ENCODE measurements around the gene AKAP6.

The AKAP6 gene

DNA sequence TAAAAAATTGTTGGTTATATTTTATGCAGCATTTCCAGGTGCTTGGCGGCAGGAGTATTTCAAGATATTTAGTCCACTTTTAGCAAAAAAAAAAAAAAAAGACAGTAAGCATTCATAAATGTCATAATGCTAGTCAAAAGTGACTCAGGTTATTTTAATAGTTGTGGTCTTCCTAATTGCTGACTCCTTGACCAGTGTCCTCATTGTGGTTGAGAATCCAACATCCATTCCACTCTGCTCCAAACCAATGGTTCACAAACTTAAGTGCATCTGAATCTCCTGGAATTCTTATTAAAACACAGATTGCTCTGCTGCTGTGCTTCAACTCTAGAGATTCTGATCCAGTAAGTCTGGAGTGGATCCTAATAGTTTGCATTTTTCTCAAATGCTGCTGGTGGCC is 71.4 kb downstream of the AKAP6 start:
- Histone ChIP-seq H3K27ac (no peak overlapping the region), H3K4me3 (no peak overlapping the region)

DNA sequence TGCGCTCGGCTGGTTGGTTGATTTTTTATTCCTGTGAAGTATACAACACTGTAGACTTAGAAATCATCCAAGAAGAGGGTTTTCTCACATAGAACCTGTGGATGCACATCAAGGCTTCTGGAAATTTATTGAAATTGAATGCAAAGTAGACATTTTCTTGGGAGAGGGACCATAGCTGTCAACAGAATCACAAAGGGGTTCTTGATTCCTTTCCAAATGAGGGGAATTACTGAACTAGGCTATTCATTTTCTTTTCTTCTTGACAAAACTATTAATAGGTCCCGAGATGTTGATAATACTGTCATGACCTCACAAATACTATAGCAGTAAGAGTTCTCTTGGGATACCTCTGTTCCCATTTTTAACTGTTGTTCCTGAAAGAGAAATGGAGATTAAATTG is 73.9 kb downstream of the AKAP6 start:
- H3K27ac ChIP-seq, result no peak overlapping the region
- no peak overlapping the region for H3K4me3 ChIP-seq

DNA sequence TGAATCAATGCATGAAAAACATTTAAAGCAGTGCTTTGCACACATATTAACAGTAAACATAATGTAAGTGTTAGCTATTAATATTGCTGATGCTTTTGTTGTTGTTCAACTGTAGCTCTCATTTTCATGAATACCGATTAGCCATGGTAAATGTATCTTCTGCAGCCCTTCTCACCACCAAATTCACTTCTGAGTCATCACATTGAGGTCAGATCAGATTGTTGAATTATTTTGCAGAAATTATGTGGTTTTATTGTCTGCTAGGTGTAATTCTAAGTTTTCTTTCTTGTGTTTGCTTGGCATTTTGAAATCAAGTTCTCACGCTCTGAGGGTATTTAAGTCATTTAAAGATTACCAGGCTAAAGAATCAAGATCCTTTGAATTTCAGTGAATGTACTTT is 74.6 kb downstream of the AKAP6 start:
- Histone ChIP-seq H3K27ac (no peak overlapping the region), H3K4me3 (no peak overlapping the region)

DNA sequence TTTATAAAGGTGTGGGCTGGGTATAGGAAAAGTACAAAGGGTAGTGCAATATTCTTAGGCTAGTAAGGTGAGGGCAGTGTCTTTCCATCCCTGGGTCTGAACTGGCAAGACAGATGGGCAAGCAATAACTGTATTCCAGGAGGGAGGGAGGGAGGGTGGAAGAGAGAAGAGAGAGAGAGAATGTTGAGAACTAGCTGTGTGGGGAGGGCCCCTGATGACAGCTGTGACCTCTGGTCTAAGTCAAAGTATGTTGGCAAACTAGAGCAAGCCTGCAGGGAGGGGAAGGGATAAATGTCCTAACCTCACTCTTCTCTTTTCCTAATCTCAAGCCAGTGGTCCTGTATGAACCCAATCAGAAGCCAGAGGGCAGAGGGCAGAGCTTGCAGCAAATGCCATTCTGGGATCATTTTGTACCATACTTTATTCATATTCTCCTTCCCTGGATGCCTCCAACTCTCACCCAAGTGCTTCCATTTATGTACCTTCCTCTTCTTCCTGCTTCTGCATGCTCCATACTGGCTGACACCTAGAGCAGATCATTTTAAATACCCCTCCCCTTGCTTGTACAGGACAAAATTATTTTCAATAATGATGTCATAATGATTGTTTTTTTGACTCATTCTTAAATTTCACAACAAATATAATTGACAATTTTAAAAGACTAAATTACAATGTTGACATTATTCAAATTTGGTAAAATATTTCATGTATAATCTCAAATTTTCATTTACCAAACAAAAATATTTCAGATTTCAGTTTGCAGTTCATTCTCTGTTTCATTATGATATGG is 75.9 kb downstream of the AKAP6 start:
- no peak overlapping the region for H3K4me3 ChIP-seq
- H3K27ac ChIP-seq, result no peak overlapping the region

DNA sequence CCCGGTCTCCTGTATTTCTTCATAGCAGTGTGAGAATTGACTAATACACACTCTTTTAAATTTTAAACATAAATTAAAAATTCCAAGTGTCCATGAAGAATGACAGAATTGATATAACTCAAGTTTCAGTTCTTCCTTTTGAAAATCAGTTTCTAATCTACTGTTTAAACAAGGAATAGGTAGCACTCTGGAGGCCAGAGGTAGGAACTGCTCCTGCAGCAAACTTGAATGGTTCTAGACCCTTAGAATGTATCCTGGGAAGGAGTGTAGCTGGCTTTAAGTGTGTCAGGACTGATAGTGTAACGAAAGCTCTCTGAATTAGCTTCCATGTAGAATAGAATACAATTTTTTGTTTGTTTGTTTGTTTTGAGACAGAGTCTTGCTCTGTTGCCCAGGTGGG is 76.8 kb downstream of the AKAP6 start:
- H3K27ac ChIP-seq, result no peak overlapping the region
- no peak overlapping the region for H3K4me3 ChIP-seq

DNA sequence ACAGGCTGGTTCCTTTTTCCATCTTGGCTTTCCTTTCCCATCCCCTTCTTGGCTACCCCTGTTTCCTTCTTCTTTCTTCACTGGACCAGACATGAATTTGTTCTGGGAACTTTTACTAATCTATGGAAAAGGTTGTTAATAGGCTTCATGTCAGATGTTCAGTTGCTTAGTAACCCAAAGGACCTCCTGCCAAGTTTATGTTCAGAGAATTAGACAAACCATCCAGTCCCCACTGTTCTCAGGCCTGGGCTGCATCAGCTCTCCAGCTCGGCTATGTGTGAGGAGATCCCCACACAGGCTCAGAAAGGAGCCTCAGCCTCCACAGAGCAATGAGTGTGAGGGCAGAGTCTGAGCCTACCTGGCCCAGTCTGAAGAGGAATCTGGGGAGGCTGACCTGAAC is 78.0 kb downstream of the AKAP6 start:
- no peak overlapping the region for H3K27ac ChIP-seq
- H3K4me3 ChIP-seq, result no peak overlapping the region

DNA sequence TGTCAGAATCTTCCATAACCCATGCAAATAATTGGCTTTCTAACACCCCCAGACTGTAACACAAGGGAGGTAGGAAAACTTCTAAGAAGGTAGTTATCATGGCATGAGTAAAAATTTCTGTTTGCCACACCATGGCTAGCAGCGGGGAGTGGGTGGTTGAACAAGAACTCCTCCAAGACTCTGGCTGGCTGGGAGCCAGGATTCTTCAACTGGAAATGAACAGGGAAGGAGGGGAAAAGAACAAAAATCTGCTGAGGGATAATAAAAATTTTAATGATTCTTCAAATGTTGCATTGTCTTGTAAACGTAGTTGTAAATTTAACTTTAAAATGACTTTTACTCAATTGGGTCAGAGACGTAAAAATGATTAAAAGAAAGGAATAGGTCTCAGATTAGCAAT is 78.9 kb downstream of the AKAP6 start:
- H3K27ac ChIP-seq, result no peak overlapping the region
- H3K4me3 ChIP-seq, result no peak overlapping the region

DNA sequence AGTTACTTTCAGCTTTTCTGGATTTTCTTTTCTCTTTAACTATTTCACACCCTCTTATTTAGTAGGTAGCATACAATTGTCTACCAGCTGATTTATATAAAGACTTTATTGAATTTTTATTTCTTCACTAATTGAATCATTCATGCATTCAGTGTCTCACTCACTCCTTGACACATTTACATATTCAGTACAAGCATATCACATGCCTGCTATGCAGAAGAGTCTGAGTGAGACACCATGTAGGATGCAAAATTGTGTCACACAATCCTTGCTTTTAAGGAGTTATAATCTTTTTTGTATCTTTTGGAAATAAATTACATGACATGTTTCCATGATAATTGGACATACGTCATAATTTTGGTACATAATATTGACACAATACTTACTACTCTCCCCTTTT is 83.0 kb downstream of the AKAP6 start:
- no peak overlapping the region for H3K4me3 ChIP-seq
- H3K27ac ChIP-seq, result no peak overlapping the region

DNA sequence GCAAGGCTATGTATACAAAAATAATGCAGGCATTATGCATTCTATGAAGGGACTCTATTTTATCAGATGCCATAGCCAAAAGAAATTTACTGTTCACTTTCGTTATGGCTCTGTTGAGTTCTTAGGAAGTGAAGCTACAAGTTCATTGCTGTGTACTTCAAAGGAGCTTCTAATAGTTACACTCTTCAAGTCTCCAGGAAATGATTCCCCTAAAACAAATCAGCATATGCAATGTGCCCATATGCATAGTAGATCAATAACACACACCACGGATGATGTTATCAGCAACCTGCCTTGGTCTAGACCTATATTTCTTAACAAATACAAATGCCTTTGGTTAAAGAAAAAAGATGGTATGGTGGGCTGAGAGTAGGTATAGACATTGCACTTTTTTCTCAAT is 83.4 kb downstream of the AKAP6 start:
- no peak overlapping the region for H3K4me3 ChIP-seq
- no peak overlapping the region for H3K27ac ChIP-seq

DNA sequence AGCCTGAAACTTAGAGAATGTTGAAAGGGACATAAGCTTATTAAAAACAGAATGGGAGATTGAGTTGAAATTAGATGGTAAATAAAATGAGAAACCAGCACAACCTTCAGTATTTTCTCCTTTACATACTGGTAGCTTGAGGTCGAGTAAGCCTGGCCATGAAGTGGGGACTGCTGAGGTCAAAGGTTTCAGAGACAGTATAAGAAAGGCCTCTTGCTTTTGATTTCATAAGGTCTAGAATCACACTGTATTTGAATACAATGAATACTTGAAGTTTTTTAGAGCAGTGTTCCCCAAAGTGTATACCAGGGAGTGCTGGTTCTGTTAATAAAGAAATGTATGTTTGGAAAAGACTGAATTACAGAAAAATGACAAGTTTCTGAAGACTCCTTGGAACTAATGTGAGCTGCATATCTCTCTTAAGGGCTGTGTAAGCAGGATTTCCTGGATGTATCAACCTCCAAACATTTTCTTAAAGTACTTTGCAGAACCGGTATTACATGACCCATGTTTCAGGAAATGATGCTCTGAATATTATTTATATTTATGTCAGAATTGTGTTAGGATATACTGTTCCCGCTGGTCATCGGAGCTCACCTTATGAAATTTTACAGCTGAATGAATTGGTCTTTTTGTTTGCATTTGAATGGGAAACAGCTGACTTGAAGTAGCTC is 85.0 kb downstream of the AKAP6 start:
- peak overlapping the region in 1 of 21 experiments; percentile 52 for H3K27ac ChIP-seq

DNA sequence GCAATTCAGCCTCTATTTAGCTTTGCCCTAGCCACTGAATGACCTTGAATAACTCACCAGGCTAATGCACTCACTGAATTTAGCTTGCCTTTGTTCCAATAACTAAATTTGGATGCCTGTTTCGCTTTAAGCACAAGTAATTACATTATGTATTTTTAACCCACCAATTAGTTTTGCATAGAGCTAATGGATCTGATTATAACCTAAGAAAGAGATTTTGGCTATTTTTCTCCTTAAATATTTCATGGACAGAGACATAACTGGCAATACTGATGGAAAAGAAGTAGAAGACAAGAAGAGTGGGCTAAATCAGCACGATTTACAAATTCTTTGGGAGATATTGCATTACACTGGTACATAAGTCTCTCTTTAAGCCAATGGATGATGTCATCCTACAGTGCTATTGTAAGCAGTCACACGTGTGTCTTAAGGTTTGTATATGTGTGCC is 85.7 kb downstream of the AKAP6 start:
- Histone ChIP-seq H3K27ac (peak overlapping the region in 1 of 21 experiments; percentile 5), H3K4me3 (no peak overlapping the region)

More for the DNA sequence above, 85.0 kb downstream of the AKAP6 start:
- no peak overlapping the region for H3K4me3 ChIP-seq

DNA sequence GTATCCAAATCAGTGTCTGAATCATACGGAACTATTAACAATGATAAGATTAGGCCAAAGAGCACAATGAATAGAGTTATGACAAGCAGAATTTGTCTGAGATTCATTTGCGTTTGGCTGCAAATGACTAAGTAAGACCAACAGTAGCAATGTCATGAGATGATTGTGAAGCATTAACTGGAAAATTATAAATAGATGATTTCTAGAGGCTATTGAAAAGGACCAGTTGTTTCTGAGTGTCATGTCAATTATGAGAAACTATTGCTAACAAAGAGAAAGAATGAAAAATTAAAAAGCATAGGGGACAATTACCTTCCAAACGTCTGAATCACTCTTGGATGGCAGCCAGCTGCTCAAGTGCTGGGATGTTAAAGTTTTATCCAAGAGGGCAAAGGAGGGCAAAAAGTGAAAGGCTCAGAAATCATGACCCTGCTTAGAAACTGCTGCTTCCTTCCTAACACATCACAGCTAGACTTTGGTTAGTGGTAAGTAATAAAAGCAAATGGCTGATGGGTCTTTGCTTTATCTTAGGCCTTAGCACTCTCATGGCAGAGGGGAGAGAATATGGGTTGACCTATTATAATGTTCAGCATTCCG is 89.0 kb downstream of the AKAP6 start:
- Histone ChIP-seq H3K4me3 (no peak overlapping the region), H3K27ac (peak overlapping the region in 1 of 21 experiments; percentile 29)

DNA sequence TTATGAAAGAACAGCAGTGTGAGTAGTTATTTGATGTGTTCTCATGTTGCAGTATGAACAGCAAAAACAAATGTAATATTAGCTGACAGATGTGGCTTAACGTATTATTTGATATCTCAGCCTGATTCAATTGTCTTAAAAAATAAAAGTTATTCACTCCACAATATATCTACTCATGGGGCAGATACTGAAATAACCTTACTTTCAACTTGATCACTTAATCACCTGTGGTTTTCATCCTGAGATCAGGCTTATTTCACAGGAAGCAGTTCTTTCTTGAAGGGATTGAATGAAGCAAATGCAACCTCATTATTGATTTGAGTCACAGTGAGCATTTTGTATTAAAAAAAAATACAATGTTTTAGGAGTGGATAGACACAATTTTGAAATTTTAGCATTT is 90.3 kb downstream of the AKAP6 start:
- Histone ChIP-seq H3K27ac (no peak overlapping the region), H3K4me3 (no peak overlapping the region)

DNA sequence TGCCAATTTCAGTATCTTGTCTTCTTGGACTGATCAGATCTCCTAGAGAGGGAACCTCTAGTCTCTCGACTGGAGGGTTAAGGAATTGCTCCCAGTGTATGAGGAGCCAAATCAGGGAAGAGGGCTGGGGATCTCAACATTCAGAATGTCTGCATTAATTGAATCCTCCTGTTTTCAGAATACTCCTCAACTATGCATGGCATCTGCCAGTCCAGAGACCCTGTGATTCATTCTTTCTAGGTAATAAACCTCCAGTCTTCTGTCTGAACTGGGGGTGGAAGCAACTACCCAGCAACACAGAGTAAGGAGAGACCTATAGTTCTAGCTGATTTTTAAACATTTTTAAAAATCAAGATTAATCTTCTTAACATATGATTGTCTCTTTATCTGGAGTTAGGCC is 92.7 kb downstream of the AKAP6 start:
- H3K4me3 ChIP-seq, result no peak overlapping the region
- H3K27ac ChIP-seq, result no peak overlapping the region

DNA sequence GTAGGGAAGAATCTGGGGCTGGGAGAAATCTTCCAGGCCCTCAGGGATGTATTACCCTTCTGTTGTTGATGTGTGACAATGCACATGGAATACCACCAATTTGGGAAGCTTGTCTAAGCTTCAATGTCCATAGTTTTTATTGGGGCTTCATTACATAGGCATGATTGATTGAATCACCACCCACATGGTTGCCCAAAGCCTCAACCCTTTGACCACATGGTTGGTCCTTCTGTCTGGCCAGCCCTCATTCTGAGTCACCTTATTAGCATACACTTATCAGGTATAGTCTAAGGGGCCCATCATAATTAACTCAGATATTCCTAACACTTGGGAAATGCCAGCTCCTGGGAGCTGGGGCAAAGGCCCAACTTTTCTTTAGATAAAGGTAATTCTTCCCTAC is 93.3 kb downstream of the AKAP6 start:
- Histone ChIP-seq H3K27ac (no peak overlapping the region), H3K4me3 (no peak overlapping the region)

DNA sequence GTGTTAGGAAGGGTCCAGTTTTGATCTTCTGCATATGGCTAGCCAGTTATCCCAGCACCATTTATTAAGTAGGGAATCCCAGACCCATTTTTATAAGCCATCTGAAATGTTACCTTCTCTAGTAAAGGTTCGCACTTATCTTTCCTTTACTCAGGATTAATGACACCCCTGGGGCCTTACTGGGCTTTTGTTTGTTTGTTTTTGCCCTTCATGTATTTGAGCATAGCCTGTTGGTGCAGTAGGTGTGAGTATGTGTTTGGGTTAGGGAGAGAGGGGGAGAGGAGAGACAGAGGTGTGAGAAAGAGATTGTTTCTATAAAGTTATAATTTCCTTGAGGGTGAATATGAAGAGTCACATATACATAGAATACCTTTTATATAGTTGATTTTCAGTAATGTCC is 96.9 kb downstream of the AKAP6 start:
- Histone ChIP-seq H3K4me3 (no peak overlapping the region), H3K27ac (no peak overlapping the region)

DNA sequence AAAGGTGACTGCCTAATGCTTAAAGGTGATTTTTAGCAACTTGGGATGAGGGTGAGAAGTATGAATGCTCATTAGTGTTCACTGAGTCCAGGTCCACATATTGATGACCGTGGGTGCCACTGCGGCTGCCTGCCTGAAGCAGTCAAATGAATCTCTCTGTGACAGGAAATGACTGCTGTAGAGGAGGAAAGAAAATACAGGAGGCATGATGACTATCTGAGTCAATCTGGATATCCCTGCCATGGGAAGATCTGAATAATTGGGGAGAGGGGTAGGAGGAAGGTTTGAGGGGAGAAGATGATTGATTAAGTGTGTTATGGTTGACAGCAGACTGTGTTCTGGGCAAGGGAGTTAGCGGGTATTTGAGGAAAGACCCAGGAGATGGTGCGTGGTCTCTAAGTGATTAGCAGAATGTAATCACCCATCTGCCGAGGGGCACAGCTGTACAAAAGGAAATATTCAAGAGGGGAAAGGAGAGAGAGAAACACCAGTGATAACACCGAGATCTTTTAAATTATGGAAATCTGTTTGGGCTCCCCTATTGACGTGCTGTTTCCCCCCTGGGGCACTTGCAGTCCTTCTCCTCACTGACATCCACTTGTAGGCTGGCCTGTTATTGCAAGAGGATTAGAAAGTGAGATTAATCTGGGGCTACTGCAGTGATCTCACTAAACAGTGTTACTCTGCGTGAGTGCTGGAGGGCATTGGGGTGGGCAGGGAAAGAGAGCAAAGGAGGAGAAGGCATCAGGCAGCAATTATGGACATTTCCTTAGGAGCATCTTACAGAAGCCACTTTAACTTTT is 97.7 kb downstream of the AKAP6 start:
- Histone ChIP-seq H3K4me3 (no peak overlapping the region), H3K27ac (no peak overlapping the region)

DNA sequence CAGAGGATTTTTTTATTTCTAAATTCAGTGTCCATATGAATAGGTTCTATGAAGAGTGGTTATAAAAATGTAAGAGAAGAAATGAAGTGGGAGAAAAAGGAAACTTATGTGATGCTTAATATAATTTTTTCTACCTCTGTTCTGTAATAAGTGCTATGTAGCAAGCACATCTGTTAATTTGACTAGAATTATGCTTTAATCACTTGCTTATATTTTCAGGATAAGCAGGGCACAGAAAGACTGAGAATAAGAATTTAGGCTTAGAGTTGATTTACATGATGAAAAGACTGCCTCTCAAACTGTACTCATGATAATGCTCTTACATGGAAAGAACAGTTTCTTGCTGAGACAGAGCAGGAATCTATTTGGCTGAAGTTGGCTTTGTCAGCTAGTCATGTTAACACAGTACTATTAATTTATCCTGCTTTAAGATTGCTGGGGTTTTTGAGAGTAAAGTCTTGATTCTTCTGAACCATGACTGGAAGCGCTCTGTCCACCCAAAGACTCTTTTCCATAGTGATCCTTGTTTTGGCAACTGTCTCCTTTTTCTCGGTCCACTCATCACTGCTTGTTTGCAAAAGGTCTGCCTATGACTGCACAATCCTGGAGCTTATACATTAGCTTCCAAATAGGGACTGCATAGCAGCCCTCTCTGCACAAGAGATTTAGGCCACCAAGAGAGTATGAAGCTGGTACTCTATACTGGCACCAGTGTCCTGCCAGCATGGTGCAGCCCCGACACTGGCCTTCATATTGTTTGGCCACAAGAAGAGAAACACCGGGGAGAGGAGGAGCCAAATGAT is 98.8 kb downstream of the AKAP6 start:
- Histone ChIP-seq H3K4me3 (no peak overlapping the region), H3K27ac (no peak overlapping the region)

DNA sequence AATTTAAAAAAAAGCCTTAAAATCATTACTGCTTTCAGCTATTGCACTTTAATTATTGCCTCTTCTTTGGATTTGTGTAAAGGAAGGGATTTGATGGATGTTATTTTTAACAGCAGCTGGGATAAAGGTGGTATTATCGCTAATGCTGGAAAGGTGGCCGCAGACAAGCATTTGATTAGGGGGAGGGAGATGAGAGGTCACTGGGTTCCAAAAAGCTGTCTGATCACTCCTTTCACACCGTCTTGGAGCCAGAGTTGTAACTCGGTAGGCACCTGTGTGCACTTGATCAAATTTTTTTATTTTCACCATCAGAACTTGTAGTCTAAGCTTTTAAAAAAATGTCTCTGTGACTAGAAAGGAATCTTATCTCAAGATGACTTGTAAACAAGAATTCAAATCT is 99.8 kb downstream of the AKAP6 start:
- no peak overlapping the region for H3K4me3 ChIP-seq
- H3K27ac ChIP-seq, result no peak overlapping the region

DNA sequence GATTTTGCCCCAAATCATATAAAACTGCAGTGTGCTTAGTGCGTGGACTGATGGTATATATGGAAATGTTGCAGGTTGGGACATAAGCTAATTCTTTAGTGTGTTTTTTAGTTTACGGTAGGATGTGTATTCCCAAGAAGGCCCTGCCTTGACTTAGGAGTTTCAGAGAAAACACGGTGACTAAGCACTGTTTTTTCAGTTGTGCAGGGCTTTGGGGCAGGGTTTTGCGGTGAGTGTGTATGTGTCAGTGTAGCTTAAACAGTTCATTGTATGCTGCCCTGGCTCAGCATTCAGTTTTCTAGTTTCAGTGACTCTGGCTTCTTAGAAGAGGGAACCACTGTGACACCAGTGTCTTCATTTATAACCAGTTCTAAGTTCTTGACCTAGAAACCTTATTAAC is 101.2 kb downstream of the AKAP6 start:
- Histone ChIP-seq H3K4me3 (no peak overlapping the region), H3K27ac (no peak overlapping the region)
